Activated T-cell treated with anti-CD3 and anti-CD28 coated beads for 4 hours (primary cell): ENCODE measurements around the gene C11orf68.

ENCODE experiments used
- DNase-seq: peaks from one replicate; pipeline ENCODE4 v3.0.0-alpha.2; 2020

C11orf68 gene

DNA sequence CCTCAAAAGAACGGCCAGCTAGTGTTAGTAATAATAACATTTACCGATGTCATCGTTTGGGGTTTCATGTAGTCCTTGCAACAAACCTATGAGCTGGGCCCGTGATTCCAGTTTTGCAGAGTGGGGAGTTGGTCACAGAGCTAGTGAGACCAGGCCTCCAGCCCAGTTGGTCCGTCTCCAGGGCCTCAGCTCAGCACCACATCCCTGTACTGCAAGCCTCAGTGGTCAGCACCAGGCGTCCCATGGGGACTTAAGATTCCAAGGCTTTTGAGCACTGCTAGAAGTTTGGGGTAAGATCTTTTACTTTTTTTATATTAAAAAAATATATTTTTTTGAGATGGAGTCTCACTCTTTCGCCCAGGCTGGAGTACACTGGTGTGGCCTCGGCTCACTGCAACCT is 25.3 kb upstream of the C11orf68 start:
- DNase-seq: no peak

DNA sequence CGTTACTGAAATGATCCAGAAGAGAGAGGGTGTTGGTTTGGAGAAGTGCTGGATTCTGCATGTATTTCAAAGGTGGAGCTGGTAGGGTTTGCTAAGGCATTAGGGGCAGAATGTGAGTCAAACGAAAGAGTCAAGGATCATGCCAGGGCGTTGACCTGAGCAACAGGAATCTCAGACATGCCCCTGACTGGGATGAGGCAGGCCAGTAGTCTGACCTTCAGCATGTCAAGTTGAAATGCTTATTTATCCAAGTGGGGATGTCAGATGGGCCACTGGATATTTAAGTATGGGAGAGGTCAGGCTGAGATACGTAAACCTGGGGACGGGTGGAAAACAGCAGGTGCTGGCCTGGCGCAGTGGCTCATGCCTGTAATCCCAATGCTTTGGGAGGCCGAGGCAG is 23.7 kb upstream of the C11orf68 start:
- DNase-seq: no peak

DNA sequence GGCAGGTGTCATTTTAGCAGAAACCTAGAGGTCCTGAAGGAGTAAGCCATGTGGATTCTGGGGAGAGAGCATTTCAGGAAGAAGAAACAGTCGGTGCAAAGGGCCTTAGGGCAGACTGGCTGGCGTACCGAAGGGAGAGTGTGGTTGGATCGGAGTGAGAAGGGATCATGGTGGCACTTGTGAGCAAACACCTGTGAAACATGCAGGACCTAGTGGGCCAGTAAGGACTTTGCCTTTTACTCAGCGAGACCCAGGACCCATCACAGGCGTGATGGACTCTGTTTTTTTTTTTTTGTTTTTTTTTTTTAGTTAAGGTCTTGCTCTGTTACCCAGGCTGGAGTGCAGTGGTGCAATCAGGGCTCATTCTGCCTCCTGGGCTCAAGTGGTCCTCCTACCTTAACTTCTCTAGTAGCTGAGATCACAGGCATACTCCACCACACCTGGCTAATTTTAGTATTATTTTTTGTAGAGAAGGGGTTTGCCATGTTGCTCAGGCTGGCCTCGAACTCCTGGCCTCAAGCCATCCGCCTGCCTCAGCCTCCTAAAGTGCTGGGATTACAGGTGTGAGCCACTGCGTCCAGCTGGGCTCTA is 23.0 kb upstream of the C11orf68 start:
- DNase-seq: no peak

DNA sequence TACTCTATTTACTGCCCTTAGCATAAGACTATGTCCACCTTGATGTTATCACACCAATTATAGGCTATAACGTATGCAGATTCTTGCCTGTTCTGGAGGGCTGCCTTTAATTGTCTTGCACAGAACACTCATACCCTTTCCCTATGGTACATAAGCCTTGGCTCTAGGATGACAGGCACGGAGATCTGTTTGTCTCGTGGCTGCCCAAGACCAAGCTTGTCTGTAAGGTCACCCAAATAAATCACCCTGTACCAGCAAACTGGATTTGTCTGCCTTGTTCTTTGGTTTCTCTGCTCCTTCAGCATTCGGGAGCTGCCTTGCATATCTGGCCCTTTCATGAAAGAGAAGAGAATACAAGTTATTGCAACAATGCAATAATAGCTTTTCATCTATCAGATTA is 18.9 kb upstream of the C11orf68 start:
- DNase-seq: no peak

DNA sequence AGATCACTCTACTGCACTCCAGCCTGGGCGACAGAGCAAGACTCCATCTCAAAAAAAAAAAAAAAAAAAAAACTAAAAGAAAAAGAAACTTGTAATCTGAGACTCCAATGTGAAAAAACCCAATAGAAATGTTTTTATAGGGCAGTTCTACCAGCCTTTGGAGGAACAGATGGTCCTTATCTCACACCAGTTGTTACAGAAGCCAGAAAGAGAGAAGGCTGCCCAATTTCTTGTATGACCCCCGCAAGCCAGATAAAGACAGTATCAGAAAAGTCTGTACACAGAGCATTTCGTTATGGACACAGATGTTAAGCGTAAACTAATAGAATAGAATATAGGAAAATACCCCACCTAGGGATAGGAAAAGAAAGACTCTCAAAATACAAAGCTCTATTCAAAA is 15.2 kb upstream of the C11orf68 start:
- DNase-seq: no peak

DNA sequence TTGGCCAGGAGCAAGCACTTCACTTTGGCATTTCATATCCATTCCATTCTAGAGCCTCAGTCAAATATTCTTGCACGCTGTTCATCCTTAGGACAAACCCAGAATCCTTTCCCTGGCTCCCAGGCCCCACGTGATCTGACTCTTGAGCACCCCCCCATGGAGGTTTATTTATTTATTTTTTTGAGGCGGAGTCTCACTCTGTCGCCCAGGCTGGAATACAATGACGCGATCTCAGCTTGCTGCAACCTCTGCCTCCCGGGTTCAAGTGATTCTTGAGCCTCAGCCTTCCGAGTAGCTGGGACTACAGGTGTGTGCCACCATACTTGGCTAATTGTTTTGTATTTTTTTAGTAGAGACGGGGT is 13.7 kb upstream of the C11orf68 start:
- DNase-seq: no peak

DNA sequence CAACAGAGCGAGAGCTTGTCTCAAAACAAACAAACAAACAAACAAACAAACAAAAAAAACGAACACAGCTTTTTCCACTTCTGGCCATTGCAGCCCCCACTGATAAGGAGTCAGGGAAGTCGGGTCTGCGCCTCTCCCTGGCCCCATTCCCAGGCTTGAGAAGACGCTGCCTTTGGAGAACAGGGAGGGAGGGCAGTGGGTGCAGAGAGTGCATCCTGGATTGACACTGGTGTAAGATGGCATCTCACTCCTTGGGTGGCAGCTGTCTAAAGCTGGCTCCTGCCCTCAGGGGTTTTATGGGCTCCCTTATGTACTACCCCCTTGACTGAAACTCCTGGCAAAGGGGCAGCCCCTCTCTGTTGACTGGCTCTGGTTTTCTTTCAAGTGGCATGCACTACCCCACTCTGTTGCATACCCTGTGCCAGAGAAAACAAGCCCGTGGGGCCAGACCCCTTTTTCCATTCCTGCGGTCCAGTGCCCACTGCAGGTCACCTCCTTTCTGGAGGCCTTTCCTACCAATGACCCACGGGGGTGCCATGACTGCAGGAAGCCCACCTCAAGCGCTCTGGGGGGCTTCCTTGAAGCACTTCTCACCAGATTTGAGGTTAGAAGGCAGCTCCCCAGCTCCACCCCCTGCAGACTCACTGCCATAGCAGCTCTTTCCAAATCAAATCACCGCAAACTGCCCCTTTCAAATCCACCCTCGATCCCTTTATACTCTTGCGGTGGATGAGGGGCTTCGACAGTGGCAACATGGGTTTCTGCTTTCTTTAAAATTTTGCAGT is 13.1 kb upstream of the C11orf68 start:
- no peak for DNase-seq

DNA sequence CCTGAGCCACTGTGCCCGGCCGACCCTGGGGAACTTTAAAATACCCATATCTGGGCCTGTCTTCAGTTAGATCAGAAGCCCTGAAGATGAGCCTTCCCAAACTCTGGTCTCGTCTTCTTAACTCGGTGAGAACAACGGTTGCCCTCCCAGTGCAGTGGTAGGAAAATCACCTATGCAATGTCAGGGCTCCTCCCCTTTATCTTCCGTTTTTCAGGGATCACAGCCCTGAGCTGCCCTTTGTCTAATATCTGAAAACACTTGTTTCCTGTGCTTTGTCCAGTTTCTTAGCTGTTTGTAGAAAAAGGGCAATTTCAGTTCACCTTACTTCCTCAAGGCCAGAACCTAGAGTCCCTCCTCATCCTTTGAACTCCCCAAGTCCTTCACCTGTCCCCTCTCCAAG is 9.8 kb upstream of the C11orf68 start:
- no peak for DNase-seq

DNA sequence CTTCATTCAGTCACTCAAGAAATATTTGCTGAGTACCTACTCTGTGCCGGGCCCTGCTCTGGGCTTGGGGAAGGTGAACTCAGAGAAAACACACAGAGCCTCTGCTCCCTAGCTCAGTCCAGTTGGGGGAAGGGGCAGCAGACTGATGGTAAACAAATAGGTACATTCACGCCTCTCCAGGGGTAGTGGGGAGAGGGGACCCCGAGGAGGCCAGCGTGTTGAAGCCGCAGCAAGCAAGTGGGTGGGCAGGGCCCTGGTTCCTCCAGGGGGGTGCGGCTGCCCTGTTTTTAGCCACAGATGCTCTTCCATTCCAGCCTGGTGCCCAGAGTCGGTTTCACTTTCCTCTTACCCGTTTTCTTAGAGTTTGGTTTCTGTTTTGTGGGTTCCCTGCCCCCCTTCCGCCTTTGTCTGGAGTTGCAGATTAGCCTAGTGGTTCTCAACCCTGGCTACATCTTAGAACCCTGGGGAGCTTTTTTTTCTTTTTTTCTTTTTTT is 9.1 kb upstream of the C11orf68 start:
- peak; percentile 64 for DNase-seq

DNA sequence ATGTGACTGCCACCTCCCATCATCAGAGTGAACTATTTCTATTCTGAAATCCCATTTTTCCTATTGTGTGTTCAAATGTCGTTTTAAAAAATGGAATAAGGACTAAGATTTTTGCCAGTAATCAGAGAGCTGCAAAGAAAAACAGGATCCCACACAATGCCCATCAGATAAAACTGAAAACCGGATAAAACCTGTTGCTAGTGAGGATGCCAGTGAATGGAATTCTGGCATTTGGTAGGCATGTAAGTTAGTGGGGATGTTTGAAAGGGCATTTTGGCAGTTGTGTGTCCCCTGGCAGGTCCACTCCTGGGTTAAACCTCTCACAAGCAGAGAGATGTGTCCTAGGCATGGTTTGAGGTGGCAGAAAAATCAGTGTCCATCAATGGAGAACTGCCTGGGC is 6.5 kb upstream of the C11orf68 start:
- no peak for DNase-seq

DNA sequence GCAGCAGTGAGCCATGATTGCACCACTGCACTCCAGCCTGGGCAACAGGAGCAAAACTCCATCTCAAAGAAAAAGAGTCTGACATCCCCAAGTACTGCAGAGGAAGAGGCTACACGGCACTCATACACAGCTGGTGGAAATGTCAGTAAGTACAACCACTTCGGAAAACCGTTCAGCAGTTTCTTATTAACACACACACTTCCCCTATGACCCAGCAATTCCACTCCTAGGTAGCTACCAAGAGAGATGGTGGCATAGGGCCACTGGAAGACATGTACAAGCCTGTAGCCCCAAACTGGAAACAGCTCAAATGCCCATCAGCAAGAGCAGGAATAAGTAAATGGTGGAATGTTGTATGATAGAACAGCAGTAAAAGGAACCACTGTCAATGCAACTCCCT is 3.7 kb upstream of the C11orf68 start:
- DNase-seq: no peak

DNA sequence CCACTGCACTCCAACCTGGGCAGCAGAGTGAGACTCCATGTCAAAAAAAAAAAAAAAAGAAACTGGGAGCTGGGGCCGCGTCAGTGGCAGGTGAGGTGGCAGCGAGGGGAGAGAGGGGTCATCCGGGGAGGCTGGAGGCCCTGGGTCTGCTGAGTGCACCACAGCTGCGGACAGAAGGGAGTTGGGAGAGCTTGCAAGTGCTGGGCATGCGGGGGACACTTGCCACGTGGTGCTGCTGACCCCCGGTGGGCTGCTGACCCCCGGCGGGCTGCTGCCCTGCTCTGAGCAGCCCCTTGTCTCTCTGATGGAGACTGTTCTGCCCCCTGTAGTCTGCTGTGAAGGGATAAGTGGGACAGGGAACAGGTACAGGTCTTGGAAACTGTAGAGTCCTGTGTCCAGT is 3.0 kb upstream of the C11orf68 start:
- no peak for DNase-seq

DNA sequence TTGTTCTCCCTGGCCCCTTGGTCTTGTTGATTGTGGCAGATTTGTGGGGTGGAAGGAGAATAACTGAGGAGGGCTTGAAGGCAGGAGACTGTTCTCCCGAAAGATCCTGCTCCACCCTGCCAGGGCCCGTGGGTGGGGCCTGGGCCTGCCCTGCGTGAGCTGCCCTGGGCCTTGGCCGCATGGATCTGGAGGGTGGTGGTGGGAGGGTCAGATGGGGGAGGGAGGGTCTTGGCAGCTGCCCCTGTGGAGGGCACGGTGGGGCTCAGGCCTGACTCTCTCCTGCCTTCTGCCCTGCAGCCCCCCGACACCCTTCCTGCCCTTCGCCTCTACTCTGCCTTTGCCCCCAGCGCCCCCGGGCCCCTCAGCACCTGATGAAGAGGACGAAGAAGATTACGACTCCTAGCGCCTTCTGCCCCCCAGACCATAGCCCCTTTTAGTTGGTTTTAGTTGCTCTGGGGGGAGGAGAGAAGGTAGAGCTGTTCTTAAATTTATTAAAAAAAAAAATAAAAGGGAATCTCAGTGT is 2.2 kb upstream of the C11orf68 start:
- DNase-seq: no peak

DNA sequence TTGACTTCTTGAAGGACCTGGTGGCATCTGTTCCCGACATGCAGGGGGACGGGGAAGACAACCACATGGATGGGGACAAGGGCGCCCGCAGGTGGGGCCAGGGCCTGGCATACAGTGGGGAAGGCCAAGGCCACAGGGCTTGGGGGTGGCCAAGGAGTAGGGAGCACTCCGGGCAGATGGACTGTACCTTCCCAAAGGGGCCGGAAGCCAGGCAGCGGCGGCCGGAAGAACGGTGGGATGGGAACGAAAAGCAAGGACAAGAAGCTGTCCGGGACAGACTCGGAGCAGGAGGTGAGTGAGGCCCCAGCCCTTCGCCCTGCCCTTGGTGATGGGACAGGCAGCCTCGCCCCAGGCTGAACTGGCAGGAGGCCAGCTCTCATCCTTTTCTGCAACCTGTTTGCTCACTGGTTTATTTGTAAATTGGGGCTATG is 1.5 kb upstream of the C11orf68 start:
- DNase-seq: no peak

DNA sequence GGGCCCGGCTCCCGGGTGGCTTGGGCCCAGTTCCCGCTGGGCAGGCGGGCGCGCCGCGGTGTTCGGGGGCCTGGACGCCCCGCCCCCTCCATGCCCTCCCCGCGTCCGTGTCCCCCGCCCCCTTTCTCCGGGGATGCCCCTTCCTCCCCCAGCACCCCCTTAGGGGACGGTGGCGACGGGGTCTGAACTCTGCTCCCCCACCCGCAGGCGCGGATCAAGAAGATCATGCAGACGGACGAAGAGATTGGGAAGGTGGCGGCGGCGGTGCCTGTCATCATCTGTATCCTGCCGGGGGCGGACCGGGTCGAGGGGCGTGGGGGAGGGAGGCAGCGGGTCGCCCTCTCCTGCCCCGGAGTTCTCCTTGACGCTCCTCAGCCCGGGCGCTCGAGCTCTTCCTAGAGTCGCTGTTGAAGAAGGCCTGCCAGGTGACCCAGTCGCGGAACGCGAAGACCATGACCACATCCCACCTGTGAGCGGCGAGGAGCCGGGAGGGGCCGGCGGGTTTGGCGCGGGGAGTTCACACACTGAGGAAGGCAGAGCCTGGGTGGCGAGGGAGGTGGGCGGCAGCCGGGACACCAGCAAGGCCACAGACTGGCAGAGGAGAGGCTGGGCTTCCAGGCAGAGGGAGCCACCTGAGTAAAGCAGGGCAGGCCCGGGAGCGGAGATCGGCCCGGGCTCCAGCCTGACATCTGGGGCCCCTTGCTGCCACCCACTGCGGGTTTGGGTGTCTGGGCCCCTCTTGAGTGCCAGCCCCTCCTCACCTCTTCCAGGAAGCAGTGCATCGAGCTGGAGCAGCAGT is 910 bp upstream of the C11orf68 start:
- DNase-seq: peak; percentile 50

DNA sequence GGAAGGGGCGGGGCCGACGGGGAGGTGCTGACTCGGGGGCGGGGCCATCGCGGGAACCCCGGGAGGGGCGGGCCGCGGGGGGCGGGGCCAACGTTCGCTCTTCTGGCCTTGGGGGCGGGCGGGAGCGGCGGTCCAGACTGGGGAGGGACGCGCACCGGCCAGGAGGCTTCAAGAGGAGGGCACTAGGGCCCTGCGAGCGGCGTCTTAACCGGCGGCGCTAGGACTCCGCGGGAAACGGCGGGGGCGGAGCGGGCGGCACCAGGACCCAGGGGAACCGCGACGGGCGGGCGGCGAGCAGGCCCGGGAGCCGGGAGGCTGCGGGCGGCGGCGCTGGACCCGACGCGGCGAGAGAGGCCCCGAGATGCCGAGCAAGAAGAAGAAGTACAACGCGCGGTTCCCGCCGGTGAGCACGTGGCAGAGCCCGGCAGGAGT is 295 bp upstream of the C11orf68 start, which contains the start of gene DRAP1:
Gene DRAP1, plus strand, starts transcription at position 286 of the 432 bp plus-strand sequence. Its CDS starts 76 bp downstream, at position 362.
- DNase-seq: peak; percentile 99

DNA sequence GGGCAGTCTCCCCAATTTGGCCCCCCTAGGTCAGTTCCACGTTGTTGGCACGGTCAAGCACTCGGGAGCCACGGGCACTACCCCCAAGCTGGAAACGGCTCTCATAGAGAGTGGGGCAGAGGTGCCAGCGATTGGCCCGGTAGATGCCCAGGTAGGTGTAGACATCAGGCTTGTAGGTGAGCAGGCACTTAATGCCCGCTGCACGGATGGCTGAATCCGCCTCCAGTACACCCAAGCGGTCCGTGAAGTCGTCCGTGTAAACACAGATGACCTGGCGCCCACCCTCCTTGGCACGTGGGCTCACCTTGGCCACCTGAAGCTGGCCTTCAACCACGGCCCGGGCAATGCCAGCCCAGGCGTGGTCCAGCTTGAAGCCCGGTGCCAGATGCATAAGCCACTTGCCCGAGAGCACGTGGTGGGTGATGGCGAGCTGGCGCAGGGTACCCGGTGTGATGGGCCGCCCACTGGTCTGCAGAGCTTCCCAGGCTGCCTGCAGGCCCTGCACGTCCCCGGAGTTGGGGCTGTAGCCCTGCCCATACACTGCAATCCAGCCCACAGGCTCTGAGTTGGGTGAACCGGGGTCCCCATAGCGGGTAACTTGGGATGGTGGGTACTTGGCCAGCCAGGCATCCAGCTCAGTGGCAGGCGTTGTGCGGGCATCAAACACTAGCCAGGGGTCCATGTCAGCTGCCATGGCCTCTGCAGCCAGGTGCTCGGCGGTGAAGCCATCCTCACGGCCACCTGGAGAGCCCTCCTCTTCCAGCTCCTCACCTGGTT is 1.2 kb downstream of the C11orf68 start:
- no peak for DNase-seq

DNA sequence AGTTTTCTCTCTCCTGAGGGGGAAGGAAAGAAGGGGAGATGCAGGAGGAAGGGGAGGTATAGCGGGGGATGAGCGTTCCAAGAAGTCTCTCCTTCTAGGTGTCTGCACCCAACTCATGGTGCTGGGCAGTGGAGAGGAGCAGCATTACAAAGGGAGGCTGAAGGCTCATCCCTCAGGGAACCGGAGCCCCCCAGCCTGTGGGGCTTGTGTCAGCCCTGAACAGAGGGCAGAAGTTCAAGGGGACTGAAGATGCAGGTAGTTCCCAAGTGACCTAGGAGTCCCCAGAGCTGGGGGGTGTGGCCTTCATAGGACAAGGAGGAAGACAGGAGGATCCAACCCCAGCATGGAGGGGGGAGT is 1.8 kb downstream of the C11orf68 start:
- DNase-seq: no peak

DNA sequence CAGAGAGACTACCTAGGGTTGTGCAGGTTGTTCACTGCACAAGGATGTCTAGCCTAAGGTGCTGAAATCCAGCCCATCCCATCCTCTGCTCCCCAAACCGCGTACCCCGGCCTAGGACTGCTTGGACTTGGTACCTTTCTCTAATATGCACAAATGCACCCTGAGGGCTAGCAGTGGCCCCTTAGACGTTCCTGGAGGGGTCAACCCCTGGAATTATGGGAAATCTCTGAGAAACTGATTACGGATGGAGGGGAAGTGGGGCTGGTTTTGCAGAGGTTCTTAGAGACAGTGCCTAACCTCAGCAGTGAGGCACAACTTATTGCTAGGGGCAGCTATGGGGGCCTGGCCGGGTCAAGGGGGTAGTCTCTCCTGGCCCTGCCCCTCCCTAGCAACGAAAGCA is 2.5 kb downstream of the C11orf68 start:
- DNase-seq: no peak

DNA sequence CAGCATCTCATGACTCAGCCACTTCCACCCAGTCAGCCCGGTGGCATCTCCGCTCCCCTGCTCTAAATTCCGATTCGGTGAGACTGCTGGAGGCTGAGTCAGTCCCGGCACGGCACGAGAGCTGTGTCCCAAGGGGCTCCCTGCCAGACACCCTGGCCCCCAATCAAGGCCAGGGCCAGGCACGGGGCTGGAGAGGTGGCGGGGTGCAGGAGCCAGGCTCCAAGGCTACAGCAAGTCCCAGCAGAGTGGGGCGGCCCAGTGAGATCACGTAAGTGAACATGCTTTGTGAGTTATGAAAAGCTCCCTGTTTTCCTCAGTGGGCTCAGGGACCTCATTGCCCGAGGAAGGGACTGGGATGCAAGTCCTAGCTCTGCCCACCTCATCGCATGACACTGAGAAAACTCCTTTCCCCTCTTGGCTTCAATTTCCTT is 3.0 kb downstream of the C11orf68 start:
- no peak for DNase-seq

DNA sequence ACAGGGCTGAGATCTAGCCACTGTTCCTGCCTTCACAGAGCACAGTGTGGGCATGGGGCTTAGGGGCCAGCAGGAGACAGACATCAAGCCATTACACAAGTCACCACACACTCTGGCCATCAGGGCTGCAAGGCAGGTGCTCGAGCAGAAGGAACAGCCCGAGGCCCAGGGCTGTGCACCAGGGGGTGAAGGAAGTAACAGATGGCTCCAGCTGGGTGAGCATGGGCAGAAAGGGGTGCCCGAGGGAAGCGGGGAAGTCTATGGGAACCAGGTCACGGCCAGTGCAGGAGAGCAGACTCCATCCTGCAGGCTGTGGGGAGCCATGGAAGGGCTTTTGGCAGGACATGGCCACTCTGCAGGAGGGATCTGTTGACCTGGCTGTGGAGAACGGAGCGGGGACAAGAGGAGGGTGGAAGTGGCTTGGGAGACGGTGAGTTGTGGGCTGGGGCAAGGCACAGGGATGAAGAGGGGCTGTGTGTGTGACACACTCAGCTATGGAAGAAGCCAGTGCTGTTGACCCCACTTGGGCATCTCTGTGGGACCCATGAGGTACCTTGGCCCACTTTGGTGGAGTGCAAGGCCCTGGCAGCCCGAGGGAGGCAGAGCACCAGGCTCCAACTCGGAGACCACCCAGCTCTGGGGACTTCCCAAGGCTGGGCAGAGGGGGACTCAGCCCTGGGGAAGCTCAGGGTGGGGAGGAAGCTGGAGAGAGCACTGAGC is 3.6 kb downstream of the C11orf68 start:
- DNase-seq: no peak

DNA sequence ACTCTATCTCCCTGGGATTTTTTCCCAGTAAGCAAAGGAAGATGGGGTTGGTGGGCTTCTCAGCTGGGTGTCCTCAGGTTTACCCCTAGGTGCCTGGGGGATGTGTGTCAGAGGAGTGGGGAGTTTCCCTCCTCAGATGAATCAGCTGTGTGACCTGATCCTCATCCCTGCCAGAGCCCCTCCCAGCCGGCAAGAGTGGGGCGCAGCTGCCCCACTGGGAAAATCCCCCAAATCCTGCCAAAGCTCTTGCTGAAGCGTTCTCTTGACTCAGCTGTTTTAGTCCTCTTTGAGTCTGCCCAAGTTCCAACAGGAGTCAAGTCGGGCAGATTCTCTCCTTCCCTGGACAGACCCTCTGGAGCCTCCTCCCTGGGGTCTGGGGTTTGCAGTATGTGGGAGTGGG is 6.0 kb downstream of the C11orf68 start:
- DNase-seq: no peak
